ENCODE measurements around the gene ASCL5.

The ASCL5 gene

GRCh38 chr1:201084295-201084694 lies 42.7 kb downstream of the ASCL5 start:
- DNase-seq, result peak in 1 of 4 experiments; percentile 6

- no peak for DNase-seq
Measured at GRCh38 chr1:201083741-201084140, 43.2 kb downstream of the ASCL5 start.

- DNase-seq, result no peak
Measured at GRCh38 chr1:201080135-201080534, 46.8 kb downstream of the ASCL5 start.

- DNase-seq, result no peak
Measured at GRCh38 chr1:201077736-201078135, 49.2 kb downstream of the ASCL5 start.

- DNase-seq, result no peak
Measured at GRCh38 chr1:201077116-201077515, 49.9 kb downstream of the ASCL5 start.

- DNase-seq, result no peak
Measured at GRCh38 chr1:201076092-201076491, 50.9 kb downstream of the ASCL5 start.

GRCh38 chr1:201074018-201074417 lies 53.0 kb downstream of the ASCL5 start:
- DNase-seq, result no peak

GRCh38 chr1:201072922-201073321 lies 54.1 kb downstream of the ASCL5 start:
- no peak for DNase-seq

- DNase-seq, result no peak
Measured at GRCh38 chr1:201072149-201072548, 54.8 kb downstream of the ASCL5 start.

GRCh38 chr1:201069636-201070035 lies 57.3 kb downstream of the ASCL5 start:
- DNase-seq, result no peak

- no peak for DNase-seq
Measured at GRCh38 chr1:201068976-201069375, 58.0 kb downstream of the ASCL5 start.

GRCh38 chr1:201066986-201067385 lies 60.0 kb downstream of the ASCL5 start:
- no peak for DNase-seq

GRCh38 chr1:201065686-201066085 lies 61.3 kb downstream of the ASCL5 start:
- no peak for DNase-seq

- no peak for DNase-seq
Measured at GRCh38 chr1:201064806-201065205, 62.2 kb downstream of the ASCL5 start.

All from suppressor macrophage (primary cell).